SH-SY5Y (cell line): ENCODE data around the gene SGSM2.

Experiments used
- GATA2 ChIP-seq: IDR thresholded peaks from 2 replicates; pipeline ENCODE4 v1.6.1; 2011; ENCODE audit warnings: mild to moderate bottlenecking, low read depth, low read length
- GATA3 ChIP-seq: IDR thresholded peaks from 2 replicates; pipeline ENCODE4 v1.6.1; 2011; ENCODE audit warnings: low read depth, mild to moderate bottlenecking, low read length, moderate library complexity

Gene SGSM2

GRCh38 chr17:2384439-2385127 is 47.3 kb downstream of the SGSM2 start:
- no peak for TF ChIP-seq GATA2
- no peak for TF ChIP-seq GATA3

- TF ChIP-seq GATA2 (no peak), GATA3 (no peak)
Observed at GRCh38 chr17:2385240-2386210, 48.2 kb downstream of the SGSM2 start.

GRCh38 chr17:2386400-2387085 is 49.2 kb downstream of the SGSM2 start:
- TF ChIP-seq GATA3 = no peak
- no peak for TF ChIP-seq GATA2

- TF ChIP-seq GATA3 = no peak
- TF ChIP-seq GATA2 = no peak
Observed at GRCh38 chr17:2387086-2388019, 50.1 kb downstream of the SGSM2 start.

- TF ChIP-seq GATA2 (no peak), GATA3 (no peak)
Observed at GRCh38 chr17:2388020-2388682, 50.9 kb downstream of the SGSM2 start.

- no peak for TF ChIP-seq GATA2
- TF ChIP-seq GATA3 = no peak
Observed at GRCh38 chr17:2388683-2389055, 51.4 kb downstream of the SGSM2 start.

- no peak for TF ChIP-seq GATA3
- no peak for TF ChIP-seq GATA2
Observed at GRCh38 chr17:2390199-2390836, 53.0 kb downstream of the SGSM2 start.

GRCh38 chr17:2391597-2392251 is 54.4 kb downstream of the SGSM2 start:
- TF ChIP-seq GATA3 = no peak
- TF ChIP-seq GATA2 = no peak

- TF ChIP-seq GATA3 (no peak), GATA2 (no peak)
Observed at GRCh38 chr17:2392252-2393173, 55.2 kb downstream of the SGSM2 start.

GRCh38 chr17:2393174-2393953 is 56.1 kb downstream of the SGSM2 start:
- TF ChIP-seq GATA2 = no peak
- TF ChIP-seq GATA3 = no peak
